Natural killer cell (primary cell): Measurements from ENCODE around the gene WDR88. TPM values are rescaled to one million over a fixed set of nuclear protein-coding genes. Genes with fewer than 3 reads are reported as not detected.
"Not testable (repeated sequence)": the region's sequence is repeated elsewhere in the genome, so short reads cannot be mapped to it uniquely, and the experiment has no call there.

ENCODE experiments used
- ATAC-seq, 3 donors: fragments of 150-1000 bp in 2 of 3; fragments of 200-7000 bp in 1 of 3; cut with Tn5 transposase; 1 replicate in 1 of 3; 2 replicates in 2 of 3; pipeline ENCODE4 v1.10.0; 2021; ENCODE audit warnings: mild to moderate bottlenecking in 2 of 3, moderate library complexity in 2 of 3
- DNase-seq, 2 donors: peaks; one replicate each; pipeline versions ENCODE4 v3.0.0 to v3.0.0-alpha.2; 2013 to 2021; ENCODE audit warnings: mixed read lengths in 1 of 2
- H3K27ac ChIP-seq: one replicate; pipeline ENCODE4 v1.5.1; 2013; ENCODE audit warnings: mild to moderate bottlenecking, low read length
- H3K27me3 ChIP-seq: one replicate; pipeline ENCODE4 v1.6.1; 2013; ENCODE audit warnings: low read length; ENCODE audit not compliant: control insufficient read depth, insufficient read depth
- H3K36me3 ChIP-seq: one replicate; pipeline ENCODE4 v1.6.1; 2013; ENCODE audit warnings: low read length; ENCODE audit not compliant: control insufficient read depth, insufficient read depth
- H3K4me1 ChIP-seq: one replicate; pipeline ENCODE4 v1.6.1; 2013; ENCODE audit warnings: low read length; ENCODE audit not compliant: control insufficient read depth, insufficient read depth
- H3K4me3 ChIP-seq: one replicate; pipeline ENCODE4 v1.5.1; 2013; ENCODE audit warnings: low read length
- H3K9me3 ChIP-seq: one replicate; pipeline ENCODE4 v1.6.1; 2013; ENCODE audit warnings: low read length; ENCODE audit not compliant: control insufficient read depth, insufficient read depth
- H3K27ac Mint-ChIP-seq, 2 donors: one replicate each; pipeline ENCODE4 v1.8.0; 2022; ENCODE audit warnings: mild to moderate bottlenecking in 2 of 2, mixed read lengths in 2 of 2, moderate library complexity in 1 of 2
- H3K27me3 Mint-ChIP-seq, 2 donors: one replicate each; pipeline ENCODE4 v1.8.0; 2022; ENCODE audit warnings: low read depth in 2 of 2, mixed read lengths in 2 of 2
- H3K36me3 Mint-ChIP-seq: one replicate; pipeline ENCODE4 v1.8.0; 2022; ENCODE audit warnings: mixed read lengths
- H3K4me1 Mint-ChIP-seq, 2 donors: one replicate each; pipeline ENCODE4 v1.8.0; 2022; ENCODE audit warnings: mixed read lengths in 2 of 2
- H3K4me3 Mint-ChIP-seq: one replicate; pipeline ENCODE4 v1.8.0; 2022; ENCODE audit warnings: mild to moderate bottlenecking, moderate library complexity, mixed read lengths
- H3K9me3 Mint-ChIP-seq, 2 donors: one replicate each; pipeline ENCODE4 v1.8.0; 2022; ENCODE audit warnings: mixed read lengths in 2 of 2
- WGBS: methylation state at CpG from one replicate; pipeline ENCODE4 v1.1.7; 2013; ENCODE audit warnings: missing lambda C conversion rate; ENCODE audit not compliant: insufficient coverage; 5-methylcytosine and 5-hydroxymethylcytosine counted together
- intact Hi-C: fragments of 100-400 bp; cut with micrococcal nuclease; formaldehyde crosslinking; loops from one replicate; pipeline ENCODE4 v1.14.2; 2022
- total RNA-seq, 4 donors: library from RNA; stranded (reverse); fragments of 120-200 nt in 1 of 4; gene quantifications; one replicate each; pipeline versions ENCODE4 v1.2.3 to v1.2.4, GENCODE V29; 2013 to 2022
- TF ChIP-seq, protein P1 (sequence below): fragments of 200-600 bp; IDR thresholded peaks from one replicate; pipeline ENCODE4 v1.8.0; 2022; ENCODE audit warnings: antibody characterized with exemption

Gene WDR88
- total RNA-seq, 3 donors from 2014 or later (not counting 1 experiment from before 2014, with no cell fraction given): not detected

DNA sequence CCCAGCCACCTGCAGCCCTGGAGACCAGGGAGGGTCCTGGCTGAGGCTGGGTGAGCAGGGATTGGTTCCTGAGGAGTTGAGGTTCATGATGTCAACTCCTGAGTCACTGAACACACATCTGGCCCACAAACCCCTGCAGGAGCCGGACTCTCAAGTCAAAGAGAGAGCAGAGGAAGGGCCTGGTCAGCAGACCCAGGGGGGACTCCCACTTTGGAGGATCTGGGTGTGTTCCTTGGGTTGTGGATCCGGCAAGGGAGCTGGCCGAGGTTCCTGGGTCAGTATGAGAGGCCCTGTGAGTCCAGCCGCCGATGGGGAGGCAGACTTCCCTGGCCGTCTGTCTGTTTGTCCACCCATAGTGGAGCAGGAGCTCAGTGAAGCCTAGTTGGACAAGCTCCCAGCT is 89.7 kb downstream of the WDR88 start:
- Histone ChIP-seq H3K27ac (no peak overlapping the region), H3K4me3 (no peak overlapping the region), H3K27me3 (peaks cover 19% of the 10 kb centered on the region), H3K9me3 (no peaks in the 10 kb centered on the region), H3K36me3 (no peaks in the 10 kb centered on the region), H3K4me1 (peaks cover 14% of the 10 kb centered on the region)
- Mint-ChIP-seq H3K27ac (no peak overlapping the region), H3K27me3 (peaks cover 29 to 30% of the 10 kb centered on the region in 2 donors), H3K36me3 (no peaks in the 10 kb centered on the region), H3K4me3 (no peak overlapping the region), H3K9me3 (no peaks in the 10 kb centered on the region), H3K4me1 (peaks cover 7 to 9% of the 10 kb centered on the region in 2 donors)
- intact Hi-C loops: no loop called here
- no peak for ATAC-seq
- no peak for DNase-seq
- TF ChIP-seq, protein P1, sequence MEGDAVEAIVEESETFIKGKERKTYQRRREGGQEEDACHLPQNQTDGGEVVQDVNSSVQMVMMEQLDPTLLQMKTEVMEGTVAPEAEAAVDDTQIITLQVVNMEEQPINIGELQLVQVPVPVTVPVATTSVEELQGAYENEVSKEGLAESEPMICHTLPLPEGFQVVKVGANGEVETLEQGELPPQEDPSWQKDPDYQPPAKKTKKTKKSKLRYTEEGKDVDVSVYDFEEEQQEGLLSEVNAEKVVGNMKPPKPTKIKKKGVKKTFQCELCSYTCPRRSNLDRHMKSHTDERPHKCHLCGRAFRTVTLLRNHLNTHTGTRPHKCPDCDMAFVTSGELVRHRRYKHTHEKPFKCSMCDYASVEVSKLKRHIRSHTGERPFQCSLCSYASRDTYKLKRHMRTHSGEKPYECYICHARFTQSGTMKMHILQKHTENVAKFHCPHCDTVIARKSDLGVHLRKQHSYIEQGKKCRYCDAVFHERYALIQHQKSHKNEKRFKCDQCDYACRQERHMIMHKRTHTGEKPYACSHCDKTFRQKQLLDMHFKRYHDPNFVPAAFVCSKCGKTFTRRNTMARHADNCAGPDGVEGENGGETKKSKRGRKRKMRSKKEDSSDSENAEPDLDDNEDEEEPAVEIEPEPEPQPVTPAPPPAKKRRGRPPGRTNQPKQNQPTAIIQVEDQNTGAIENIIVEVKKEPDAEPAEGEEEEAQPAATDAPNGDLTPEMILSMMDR: no peak
- 88% methylated on average over 6 of the region's 6 CpGs for WGBS

DNA sequence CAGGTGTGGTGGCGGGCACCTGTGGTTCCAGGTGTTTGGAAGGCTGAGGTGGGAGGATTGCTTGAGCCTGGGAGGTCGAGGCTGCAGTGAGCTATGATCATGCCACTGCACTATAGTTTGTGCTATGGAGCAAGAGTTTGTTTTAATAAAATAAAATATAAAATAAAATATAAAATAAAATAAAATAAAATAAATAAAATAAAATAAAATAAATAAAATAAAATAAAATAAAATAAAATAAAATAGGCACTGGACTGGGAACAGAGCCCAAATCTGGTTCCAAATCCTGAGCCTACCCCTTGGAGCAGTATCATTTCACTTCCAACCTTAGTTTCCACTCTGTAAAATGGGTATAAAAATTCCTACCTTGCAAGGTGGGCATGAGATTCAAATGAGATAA is 90.3 kb downstream of the WDR88 start:
- 82% methylated on average over 2 of the region's 2 CpGs for WGBS
- DNase-seq, H3K9me3 ChIP-seq, intact Hi-C loops, H3K4me3 ChIP-seq, H3K4me3 Mint-ChIP-seq, H3K36me3 Mint-ChIP-seq, H3K9me3 Mint-ChIP-seq, H3K27ac ChIP-seq, ATAC-seq, H3K27ac Mint-ChIP-seq, H3K4me1 Mint-ChIP-seq, H3K36me3 ChIP-seq: not testable (repeated sequence)
- peaks cover 21% of the 10 kb centered on the region for H3K27me3 ChIP-seq
- peaks cover 18% of the 10 kb centered on the region for H3K4me1 ChIP-seq
- H3K27me3 Mint-ChIP-seq: peaks cover 29 to 31% of the 10 kb centered on the region in 2 donors

DNA sequence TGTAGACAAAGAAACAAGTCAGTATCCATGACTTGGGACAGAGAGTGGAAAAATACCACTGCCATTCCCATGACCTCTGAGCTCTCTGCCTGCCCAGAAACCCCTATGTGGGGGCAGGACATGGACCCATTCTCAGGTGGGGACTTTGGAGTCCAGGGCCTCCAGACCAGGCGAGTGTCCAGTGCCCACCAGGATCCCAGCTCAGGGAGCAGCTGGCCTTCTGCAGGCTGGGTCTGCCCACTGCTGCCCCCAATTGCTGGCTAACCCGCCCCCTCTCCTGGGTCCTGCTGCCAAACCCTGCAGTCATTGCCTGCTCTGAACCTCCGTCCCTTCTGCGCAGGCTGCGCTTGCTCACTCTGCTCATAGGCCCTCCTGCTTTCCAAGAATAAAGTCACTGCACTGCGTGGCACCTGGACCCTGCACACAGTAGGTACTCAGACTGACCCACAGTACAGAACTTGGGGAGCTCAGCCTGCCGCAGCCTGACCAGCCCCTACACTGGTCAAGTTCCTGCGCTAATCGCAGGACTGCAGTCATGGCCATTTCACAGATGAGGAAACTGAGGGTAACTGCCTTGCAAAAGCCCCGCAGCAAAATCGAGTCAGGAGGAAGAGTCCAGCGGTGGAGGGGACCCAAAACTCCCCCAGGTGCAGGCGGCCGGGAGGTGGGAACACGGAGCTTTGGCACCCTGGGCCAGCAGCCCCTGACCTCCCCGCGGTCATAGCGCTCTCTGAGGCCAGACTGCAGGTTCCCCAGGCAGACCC is 93.0 kb downstream of the WDR88 start:
- Histone ChIP-seq H3K4me1 (peaks cover 18% of the 10 kb centered on the region), H3K4me3 (no peak overlapping the region), H3K27me3 (peaks cover 35% of the 10 kb centered on the region), H3K36me3 (no peaks in the 10 kb centered on the region), H3K9me3 (peaks cover 5% of the 10 kb centered on the region), H3K27ac (no peak overlapping the region)
- peaks cover 6 to 11% of the 10 kb centered on the region in 2 donors for H3K9me3 Mint-ChIP-seq
- no peak for ATAC-seq
- peaks cover 7 to 9% of the 10 kb centered on the region in 2 donors for H3K4me1 Mint-ChIP-seq
- WGBS: 73% methylated on average over 18 of the region's 18 CpGs
- TF ChIP-seq, protein P1: no peak
- no peak overlapping the region for H3K27ac Mint-ChIP-seq
- intact Hi-C loops: no loop called here
- H3K4me3 Mint-ChIP-seq: peak overlapping the region; percentile 59
- no peak for DNase-seq
- H3K36me3 Mint-ChIP-seq: peaks cover 16% of the 10 kb centered on the region
- H3K27me3 Mint-ChIP-seq: peaks cover 46% of the 10 kb centered on the region in 2 donors

Other genes with a start within 250 kb of the WDR88 start
- 10 to 100 TPM in 2 of 3 donors, 1 to 10 TPM in 1; 7.6 to 12.0 (median 10.3) TPM for gene CEP89, start 160.2 kb upstream of the WDR88 start, total RNA-seq
- 1 to 10 TPM; 1.8 to 4.1 (median 2.3) TPM for gene FAAP24, start 159.9 kb upstream of the WDR88 start, total RNA-seq
- under 1 TPM in 1 of 3 donors, not detected in 2; 0.35 TPM for gene RHPN2, start 67.2 kb upstream of the WDR88 start, total RNA-seq
- 10 to 100 TPM in 2 of 3 donors, 1 to 10 TPM in 1; 9.1 to 15.0 (median 12.7) TPM for gene GPATCH1, start 50.9 kb upstream of the WDR88 start, total RNA-seq
- gene LRP3, start 62.2 kb downstream of the WDR88 start, total RNA-seq: under 1 TPM in 2 of 3 donors, not detected in 1; 0.33 to 0.38 TPM
- gene SLC7A10, start 93.7 kb downstream of the WDR88 start, total RNA-seq: not detected
- 10 to 100 TPM in 1 of 3 donors, 1 to 10 TPM in 2; 7.6 to 19.5 (median 8.2) TPM for gene CEBPA, start 170.4 kb downstream of the WDR88 start, total RNA-seq
- gene CEBPG, start 241.6 kb downstream of the WDR88 start, total RNA-seq: 10 to 100 TPM; 22.3 to 28.1 (median 23.9) TPM